ENCODE measurements around the gene RAB27B.

RAB27B gene

DNA sequence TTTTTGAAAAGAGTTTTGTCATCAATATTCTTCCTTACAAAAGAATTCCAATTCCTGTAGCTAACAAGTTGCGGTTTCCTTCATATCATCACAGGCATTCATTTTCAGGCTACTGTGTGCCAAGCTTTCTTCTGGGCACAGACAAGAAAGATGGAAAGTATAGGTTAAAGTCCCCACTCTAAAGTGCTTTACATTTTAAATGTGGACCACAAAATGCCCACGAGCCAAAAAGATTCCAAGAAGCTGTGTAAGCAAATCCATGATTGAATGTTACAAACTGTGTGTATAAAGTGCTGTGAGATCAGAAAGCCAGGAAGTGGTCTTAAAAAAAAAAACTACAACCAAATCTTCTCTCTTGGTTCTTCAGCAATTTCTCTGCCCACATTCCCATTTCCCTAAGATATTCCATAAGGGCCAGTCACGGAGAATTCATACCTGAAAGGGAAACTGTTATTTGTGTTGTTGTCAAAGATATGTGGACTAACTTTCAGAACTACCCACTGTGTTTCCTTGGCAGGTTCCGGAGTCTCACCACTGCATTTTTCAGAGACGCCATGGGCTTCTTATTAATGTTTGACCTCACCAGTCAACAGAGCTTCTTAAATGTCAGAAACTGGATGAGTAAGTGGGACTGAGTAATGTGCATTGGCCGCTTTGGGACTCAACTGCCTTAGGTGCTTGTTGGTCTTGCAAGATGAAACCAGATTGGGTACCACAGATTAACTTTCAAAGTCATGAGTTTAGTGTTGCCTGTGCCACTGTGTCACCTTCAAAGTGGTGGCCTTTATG, 55.7 kb downstream of the RAB27B start:
- no peak overlapping the region for H3K4me3 ChIP-seq (ENCODE audit: low read length)
- DNase-seq (ENCODE audit: low read depth), result no peak
- TF ChIP-seq, protein P1, sequence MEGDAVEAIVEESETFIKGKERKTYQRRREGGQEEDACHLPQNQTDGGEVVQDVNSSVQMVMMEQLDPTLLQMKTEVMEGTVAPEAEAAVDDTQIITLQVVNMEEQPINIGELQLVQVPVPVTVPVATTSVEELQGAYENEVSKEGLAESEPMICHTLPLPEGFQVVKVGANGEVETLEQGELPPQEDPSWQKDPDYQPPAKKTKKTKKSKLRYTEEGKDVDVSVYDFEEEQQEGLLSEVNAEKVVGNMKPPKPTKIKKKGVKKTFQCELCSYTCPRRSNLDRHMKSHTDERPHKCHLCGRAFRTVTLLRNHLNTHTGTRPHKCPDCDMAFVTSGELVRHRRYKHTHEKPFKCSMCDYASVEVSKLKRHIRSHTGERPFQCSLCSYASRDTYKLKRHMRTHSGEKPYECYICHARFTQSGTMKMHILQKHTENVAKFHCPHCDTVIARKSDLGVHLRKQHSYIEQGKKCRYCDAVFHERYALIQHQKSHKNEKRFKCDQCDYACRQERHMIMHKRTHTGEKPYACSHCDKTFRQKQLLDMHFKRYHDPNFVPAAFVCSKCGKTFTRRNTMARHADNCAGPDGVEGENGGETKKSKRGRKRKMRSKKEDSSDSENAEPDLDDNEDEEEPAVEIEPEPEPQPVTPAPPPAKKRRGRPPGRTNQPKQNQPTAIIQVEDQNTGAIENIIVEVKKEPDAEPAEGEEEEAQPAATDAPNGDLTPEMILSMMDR (conservative IDR thresholded peaks at IDR 0.05; ENCODE audit: low read length), result no peak

DNA sequence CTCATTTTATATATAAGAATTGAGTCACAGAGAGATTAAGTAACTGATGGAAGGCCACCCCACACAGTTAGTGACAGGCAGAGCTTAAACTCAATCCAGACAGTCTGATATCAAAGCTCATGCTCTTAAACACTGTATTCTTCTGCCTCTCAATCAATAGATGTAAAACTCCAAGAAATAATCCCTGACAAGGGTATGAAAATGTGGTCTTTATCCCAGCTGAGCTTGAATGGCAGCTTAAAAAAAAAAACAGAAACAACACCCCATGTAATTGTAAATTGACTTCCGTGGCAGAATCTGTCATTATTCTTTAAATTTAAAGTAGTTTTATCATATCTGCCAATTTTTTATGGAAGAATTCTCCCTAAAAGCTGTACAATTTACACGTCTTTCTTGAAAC, 60.1 kb downstream of the RAB27B start:
- TF ChIP-seq, protein P1 (conservative IDR thresholded peaks at IDR 0.05; ENCODE audit: low read length), result no peak
- no peak overlapping the region for H3K4me3 ChIP-seq (ENCODE audit: low read length)
- no peak for DNase-seq (ENCODE audit: low read depth)

DNA sequence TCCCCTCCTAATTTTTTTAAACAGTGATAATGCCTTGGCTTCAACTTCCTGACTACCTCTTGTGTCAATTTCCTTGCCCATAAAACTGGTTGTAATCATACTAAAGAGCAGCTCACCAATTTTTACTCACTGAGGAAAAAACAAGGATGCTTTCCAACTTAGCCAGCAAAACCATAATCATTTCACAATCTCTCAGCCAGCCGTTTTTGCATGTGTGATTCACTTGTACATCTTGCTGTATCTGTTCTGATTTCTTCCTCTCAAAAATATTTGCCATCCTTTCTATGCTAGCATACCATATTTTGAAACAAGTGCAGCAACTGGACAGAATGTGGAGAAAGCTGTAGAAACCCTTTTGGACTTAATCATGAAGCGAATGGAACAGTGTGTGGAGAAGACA, 60.7 kb downstream of the RAB27B start:
- H3K4me3 ChIP-seq (ENCODE audit: low read length), result no peak overlapping the region
- TF ChIP-seq, protein P1 (conservative IDR thresholded peaks at IDR 0.05; ENCODE audit: low read length), result no peak
- peak; percentile 71 for DNase-seq (ENCODE audit: low read depth)

GRCh38 chr18:54899500-54899899, 71.2 kb downstream of the RAB27B start:
- TF ChIP-seq, protein P1 (conservative IDR thresholded peaks at IDR 0.05; ENCODE audit: low read length), result no peak
- H3K4me3 ChIP-seq (ENCODE audit: low read length), result no peak overlapping the region
- DNase-seq (ENCODE audit: low read depth), result no peak

- DNase-seq (ENCODE audit: low read depth), result no peak
- TF ChIP-seq, protein P1 (conservative IDR thresholded peaks at IDR 0.05; ENCODE audit: low read length), result no peak
Measured at GRCh38 chr18:54900290-54900689, 72.0 kb downstream of the RAB27B start.

DNA sequence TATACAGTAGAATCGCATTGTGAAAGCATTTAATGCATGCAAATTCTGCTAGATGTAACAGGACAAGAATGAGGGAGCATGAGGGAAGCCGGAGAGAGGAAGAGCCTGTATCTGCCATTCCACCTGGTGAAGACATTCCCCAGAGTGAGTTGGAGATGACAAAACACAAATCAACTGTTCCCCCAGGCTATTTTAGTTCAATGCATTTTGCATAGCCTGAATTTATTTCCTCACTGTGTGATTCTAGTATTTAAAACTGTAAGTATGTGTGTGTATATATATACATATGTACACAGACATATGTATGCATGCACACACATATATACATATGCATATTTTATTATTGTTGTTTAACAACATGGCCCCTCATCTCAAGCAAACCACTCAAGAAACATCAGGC, 76.3 kb downstream of the RAB27B start:
- no peak for DNase-seq (ENCODE audit: low read depth)
- TF ChIP-seq, protein P1 (conservative IDR thresholded peaks at IDR 0.05; ENCODE audit: low read length), result no peak
- H3K4me3 ChIP-seq (ENCODE audit: low read length), result no peak overlapping the region

More at GRCh38 chr18:54900290-54900689, 72.0 kb downstream of the RAB27B start:
- no peak overlapping the region for H3K4me3 ChIP-seq (ENCODE audit: low read length)

GRCh38 chr18:54905629-54906028, 77.4 kb downstream of the RAB27B start:
- H3K4me3 ChIP-seq (ENCODE audit: low read length), result no peak overlapping the region
- TF ChIP-seq, protein P1 (conservative IDR thresholded peaks at IDR 0.05; ENCODE audit: low read length), result no peak
- DNase-seq (ENCODE audit: low read depth), result no peak
